Cardiac muscle cell (in vitro differentiated cells and primary cell): Measurements from ENCODE around the gene MIA. TPM values are rescaled to one million over a fixed set of nuclear protein-coding genes. Genes with fewer than 3 reads are reported as not detected.

ENCODE experiments used
- DNase-seq, 2 donors: peaks; one replicate each; pipeline versions ENCODE4 v3.0.0 to v3.0.0-alpha.2; 2010 to 2017; ENCODE audit warnings: low read depth in 1 of 2, low spot score in 1 of 2
- H3K27ac ChIP-seq: fragments of 200-600 bp; sonication (generic); 2 replicates; pipeline ENCODE4 v1.5.1; 2016
- H3K27me3 ChIP-seq: fragments of 200-600 bp; sonication (generic); 2 replicates; pipeline ENCODE4 v1.6.0; 2016; ENCODE audit warnings: control low read depth
- H3K36me3 ChIP-seq: fragments of 200-600 bp; sonication (generic); 2 replicates; pipeline ENCODE4 v1.5.1; 2016; ENCODE audit warnings: control low read depth
- H3K4me1 ChIP-seq: fragments of 200-600 bp; sonication (generic); 2 replicates; pipeline ENCODE4 v1.8.1; 2017; ENCODE audit warnings: low read depth, mild to moderate bottlenecking, mixed run types
- H3K4me3 ChIP-seq: fragments of 200-600 bp; sonication (generic); 2 replicates; pipeline ENCODE4 v1.5.1; 2016; ENCODE audit warnings: mild to moderate bottlenecking
- H3K9me3 ChIP-seq: fragments of 200-600 bp; sonication (generic); 2 replicates; pipeline ENCODE4 v1.5.1; 2017; ENCODE audit warnings: low read depth, mild to moderate bottlenecking, control low read depth
- polyA plus RNA-seq: library from polyadenylated mRNA; unstranded; fragments of >200 nt; fragmentation: Nextera tagmentation; extraction: Ambion mirVana; gene quantifications from 2 replicates; pipeline ENCODE4 v1.2.1, GENCODE V29; 2016
- total RNA-seq: library from RNA; depleted of rRNA; stranded (reverse); fragments of >200 nt; gene quantifications from 2 replicates; pipeline ENCODE4 v1.2.3, GENCODE V29; 2016
- TF ChIP-seq, protein P1 (sequence below): IDR thresholded peaks from 2 replicates; pipeline ENCODE4 v1.5.1; 2012; ENCODE audit warnings: low read depth, mild to moderate bottlenecking, low read length

Gene MIA
- total and polyA plus RNA-seq, 2 experiments from 2014 or later: not detected

DNA sequence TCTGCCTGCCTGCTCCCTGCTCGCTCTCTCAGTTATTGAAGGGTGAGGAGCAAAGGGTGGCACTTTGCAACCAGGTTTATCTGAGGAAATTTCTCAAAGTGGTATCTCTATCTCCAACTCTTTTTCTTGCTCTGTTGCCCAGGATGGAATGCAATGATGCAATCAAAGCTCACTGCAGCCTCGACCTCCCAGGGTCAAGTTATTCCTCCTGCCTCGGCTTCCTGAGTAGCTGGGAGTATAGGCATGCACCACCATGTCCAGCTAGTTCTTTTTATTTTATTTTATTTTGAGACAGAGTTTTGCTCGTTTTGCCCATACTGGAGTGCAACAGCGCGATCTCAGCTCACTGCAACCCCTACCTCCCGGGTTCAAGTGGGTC, 29.9 kb upstream of the MIA start:
- TF ChIP-seq, protein P1, sequence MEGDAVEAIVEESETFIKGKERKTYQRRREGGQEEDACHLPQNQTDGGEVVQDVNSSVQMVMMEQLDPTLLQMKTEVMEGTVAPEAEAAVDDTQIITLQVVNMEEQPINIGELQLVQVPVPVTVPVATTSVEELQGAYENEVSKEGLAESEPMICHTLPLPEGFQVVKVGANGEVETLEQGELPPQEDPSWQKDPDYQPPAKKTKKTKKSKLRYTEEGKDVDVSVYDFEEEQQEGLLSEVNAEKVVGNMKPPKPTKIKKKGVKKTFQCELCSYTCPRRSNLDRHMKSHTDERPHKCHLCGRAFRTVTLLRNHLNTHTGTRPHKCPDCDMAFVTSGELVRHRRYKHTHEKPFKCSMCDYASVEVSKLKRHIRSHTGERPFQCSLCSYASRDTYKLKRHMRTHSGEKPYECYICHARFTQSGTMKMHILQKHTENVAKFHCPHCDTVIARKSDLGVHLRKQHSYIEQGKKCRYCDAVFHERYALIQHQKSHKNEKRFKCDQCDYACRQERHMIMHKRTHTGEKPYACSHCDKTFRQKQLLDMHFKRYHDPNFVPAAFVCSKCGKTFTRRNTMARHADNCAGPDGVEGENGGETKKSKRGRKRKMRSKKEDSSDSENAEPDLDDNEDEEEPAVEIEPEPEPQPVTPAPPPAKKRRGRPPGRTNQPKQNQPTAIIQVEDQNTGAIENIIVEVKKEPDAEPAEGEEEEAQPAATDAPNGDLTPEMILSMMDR: no peak
- peak overlapping the region; percentile 79 for H3K27ac ChIP-seq

DNA sequence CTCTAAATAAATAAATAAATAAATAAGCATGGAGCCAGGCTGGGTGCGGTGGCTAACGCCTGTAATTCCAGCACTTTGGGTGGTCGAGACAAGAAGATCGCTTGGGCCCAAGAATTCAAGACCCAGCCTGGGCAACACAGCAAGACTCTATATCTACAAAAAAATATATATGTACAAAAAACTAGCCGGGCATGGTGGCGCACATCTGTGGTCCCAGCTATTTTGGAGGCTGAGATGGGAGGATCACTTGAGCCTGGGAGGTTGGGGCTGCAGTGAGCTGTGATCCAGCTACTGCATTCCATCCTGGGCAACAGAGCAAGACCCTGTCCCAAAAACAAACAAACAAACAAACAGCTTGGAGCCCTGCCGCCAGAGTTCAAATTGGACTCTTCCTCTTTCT, 27.8 kb upstream of the MIA start:
- Histone ChIP-seq H3K27me3 (no peaks in the 10 kb centered on the region), H3K4me3 (no peak overlapping the region), H3K27ac (no peak overlapping the region), H3K9me3 (no peaks in the 10 kb centered on the region), H3K36me3 (no peaks in the 10 kb centered on the region), H3K4me1 (peaks cover 16% of the 10 kb centered on the region)
- TF ChIP-seq, protein P1: no peak
- no peak for DNase-seq

More for the DNA sequence above, 29.9 kb upstream of the MIA start:
- DNase-seq: peak in 1 of 2 donors; percentile 86
- Histone ChIP-seq H3K4me3 (no peak overlapping the region), H3K27me3 (no peaks in the 10 kb centered on the region), H3K4me1 (peaks cover 16% of the 10 kb centered on the region), H3K9me3 (no peaks in the 10 kb centered on the region), H3K36me3 (no peaks in the 10 kb centered on the region)

DNA sequence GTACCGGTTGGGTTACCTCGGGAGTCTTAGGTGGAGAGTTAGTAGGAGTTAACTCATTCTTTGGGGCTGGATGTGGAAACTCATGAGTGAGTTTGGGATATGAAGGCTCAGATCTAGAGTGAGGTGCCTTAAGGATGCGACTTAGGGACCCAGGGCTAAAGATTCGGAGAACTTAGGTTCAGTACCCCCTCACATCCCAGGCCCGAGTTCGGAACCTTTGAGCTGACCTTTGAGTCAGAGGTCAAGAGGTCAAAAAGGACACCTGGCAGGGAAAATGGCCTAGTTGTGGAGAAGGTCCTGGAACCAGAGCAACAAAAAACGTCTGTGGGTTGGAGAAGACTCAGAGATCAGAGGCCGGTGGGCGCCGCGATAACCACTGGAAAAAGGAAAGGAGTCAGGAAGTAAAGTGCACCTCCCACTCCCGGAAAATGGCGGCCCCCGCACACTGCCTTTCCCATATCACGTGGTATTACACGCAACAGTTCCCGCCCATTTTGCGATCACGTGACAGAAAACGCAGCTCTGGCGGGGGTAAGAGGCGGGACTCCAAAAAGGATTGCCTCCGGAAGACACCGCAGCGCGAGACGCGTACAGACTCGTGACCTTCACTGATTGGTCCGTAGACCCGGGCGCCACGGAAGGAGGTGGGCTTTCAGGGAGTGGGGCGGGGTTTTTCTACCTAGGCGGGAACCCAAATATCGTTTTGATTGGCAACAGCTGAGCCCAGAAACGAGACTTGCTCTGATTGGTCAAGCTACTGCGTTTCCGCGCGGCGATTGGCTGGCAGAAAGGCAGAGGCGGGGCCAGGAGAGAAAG, 25.1 kb upstream of the MIA start, which contains the start of gene ACTMAP:
ACTMAP (minus strand) TSS at position 420 of the 816 bp plus-strand sequence. CDS start 674 bp downstream, outside the sequence.
- H3K4me3 ChIP-seq: peak within 1 kb of the TSS; percentile 64
- peak; percentile 100 for DNase-seq
- peak within 1 kb of the TSS; percentile 90 for H3K27ac ChIP-seq
- H3K36me3 ChIP-seq: no peaks in the 10 kb centered on the region
- no peaks in the 10 kb centered on the region for H3K27me3 ChIP-seq
- H3K9me3 ChIP-seq: no peaks in the 10 kb centered on the region
- TF ChIP-seq, protein P1: no peak
- H3K4me1 ChIP-seq: peaks cover 16% of the 10 kb centered on the region

DNA sequence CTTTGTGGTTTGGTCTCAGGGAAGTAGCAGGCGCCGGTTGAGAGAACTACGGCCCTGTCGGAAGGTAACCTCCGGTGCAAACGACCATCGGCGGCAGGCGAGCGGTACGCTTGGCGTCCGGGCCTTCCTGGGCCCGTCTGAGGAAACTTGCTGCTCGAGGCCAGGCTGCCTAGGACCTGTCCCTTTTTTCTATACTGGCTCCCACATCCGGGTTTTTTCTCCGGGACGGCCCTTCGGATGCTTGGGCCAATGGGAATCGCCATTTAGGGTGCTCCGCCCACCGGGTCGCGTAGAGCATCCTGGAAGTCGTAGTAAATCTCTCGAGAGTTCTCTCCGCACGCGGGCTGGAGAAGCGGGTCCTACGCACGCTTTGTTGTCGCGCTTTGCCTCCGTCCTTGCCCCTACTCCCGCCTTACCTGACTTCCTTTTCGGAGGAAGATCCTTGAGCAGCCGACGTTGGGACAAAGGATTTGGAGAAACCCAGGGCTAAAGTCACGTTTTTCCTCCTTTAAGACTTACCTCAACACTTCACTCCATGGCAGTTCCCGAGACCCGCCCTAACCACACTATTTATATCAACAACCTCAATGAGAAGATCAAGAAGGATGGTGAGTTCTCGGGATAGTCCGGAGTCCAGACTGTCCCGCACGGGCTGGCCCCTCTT, 24.3 kb upstream of the MIA start, which contains the start of gene SNRPA:
SNRPA (plus strand) TSS at position 330 of the 664 bp plus-strand sequence; CDS start at position 536, 206 bp downstream.
- H3K27ac ChIP-seq: peak within 1 kb of the TSS; percentile 90
- H3K36me3 ChIP-seq: peaks cover 4% of the 10 kb centered on the region
- H3K9me3 ChIP-seq: no peaks in the 10 kb centered on the region
- H3K4me3 ChIP-seq: peak within 1 kb of the TSS; percentile 64
- no peaks in the 10 kb centered on the region for H3K27me3 ChIP-seq
- peak; percentile 98 to 99 for DNase-seq
- TF ChIP-seq, protein P1: no peak
- H3K4me1 ChIP-seq: peaks cover 16% of the 10 kb centered on the region

GRCh38 chr19:40752257-40752781, 23.0 kb upstream of the MIA start:
- no peaks in the 10 kb centered on the region for H3K27me3 ChIP-seq
- DNase-seq: no peak
- peaks cover 16% of the 10 kb centered on the region for H3K4me1 ChIP-seq
- H3K4me3 ChIP-seq: peak overlapping the region; percentile 64
- H3K9me3 ChIP-seq: no peaks in the 10 kb centered on the region
- H3K36me3 ChIP-seq: peaks cover 5% of the 10 kb centered on the region
- TF ChIP-seq, protein P1: no peak
- no peak overlapping the region for H3K27ac ChIP-seq
